Astrocyte (in vitro differentiated cells and primary cell): ENCODE results near the gene KRTAP3-1. TPM values are rescaled to one million over a fixed set of nuclear protein-coding genes. Genes with fewer than 3 reads are reported as not detected.
"Not testable (repeated sequence)": the region's sequence is repeated elsewhere in the genome, so short reads cannot be mapped to it uniquely, and the experiment has no call there.

Source experiments
- DNase-seq: peaks from one replicate; pipeline ENCODE4 v3.0.0-alpha.2; 2010; ENCODE audit warnings: low read depth
- FAIRE-seq: peaks from 2 replicates; lab custom pipeline; 2011; peaks lifted over from hg19 to GRCh38; lab: Jason Lieb, UNC
- H2AFZ ChIP-seq: 2 replicates; pipeline ENCODE4 v1.6.0; 2012; ENCODE audit warnings: low read depth, low read length, inconsistent platforms
- H3K27ac ChIP-seq: 2 replicates; pipeline ENCODE4 v1.5.1; 2011; ENCODE audit warnings: low read depth, low read length, inconsistent platforms
- H3K27me3 ChIP-seq: 2 replicates; pipeline ENCODE4 v1.6.0; 2011; ENCODE audit warnings: low read length, inconsistent platforms; ENCODE audit not compliant: insufficient read depth
- H3K36me3 ChIP-seq: 2 replicates; pipeline ENCODE4 v1.5.1; 2011; ENCODE audit warnings: low read length, inconsistent platforms; ENCODE audit not compliant: insufficient read depth
- H3K4me1 ChIP-seq: 2 replicates; pipeline ENCODE4 v1.5.1; 2011; ENCODE audit warnings: low read length, inconsistent platforms; ENCODE audit not compliant: insufficient read depth
- H3K4me2 ChIP-seq: 2 replicates; pipeline ENCODE4 v1.6.0; 2012; ENCODE audit warnings: low read length, inconsistent platforms
- H3K4me3 ChIP-seq: 2 replicates; pipeline ENCODE4 v1.5.1; 2011; ENCODE audit warnings: low read depth, mild to moderate bottlenecking, low read length, inconsistent platforms; ENCODE audit not compliant: insufficient read depth
- H3K79me2 ChIP-seq: 2 replicates; pipeline ENCODE4 v1.6.0; 2012; ENCODE audit warnings: mild to moderate bottlenecking, low read length, inconsistent platforms; ENCODE audit not compliant: insufficient read depth
- H3K9ac ChIP-seq: 2 replicates; pipeline ENCODE4 v1.6.0; 2012; ENCODE audit warnings: mild to moderate bottlenecking, low read length, inconsistent platforms
- H3K9me3 ChIP-seq: 2 replicates; pipeline ENCODE4 v1.5.1; 2012; ENCODE audit warnings: low read depth, mild to moderate bottlenecking, low read length, inconsistent platforms; ENCODE audit not compliant: insufficient read depth
- H4K20me1 ChIP-seq: 2 replicates; pipeline ENCODE4 v1.6.0; 2012; ENCODE audit warnings: low read length, inconsistent platforms; ENCODE audit not compliant: insufficient read depth
- H3K27ac Mint-ChIP-seq: one replicate; pipeline ENCODE4 v1.8.0; 2021; ENCODE audit warnings: mild to moderate bottlenecking, mixed read lengths; ENCODE audit not compliant: unreplicated experiment
- H3K27me3 Mint-ChIP-seq: one replicate; pipeline ENCODE4 v1.8.0; 2021; ENCODE audit warnings: low read depth, mixed read lengths; ENCODE audit not compliant: unreplicated experiment
- H3K36me3 Mint-ChIP-seq: one replicate; pipeline ENCODE4 v1.8.0; 2021; ENCODE audit warnings: low read depth, mixed read lengths; ENCODE audit not compliant: unreplicated experiment
- H3K4me1 Mint-ChIP-seq: one replicate; pipeline ENCODE4 v1.8.0; 2021; ENCODE audit warnings: low read depth, mixed read lengths; ENCODE audit not compliant: unreplicated experiment
- H3K4me3 Mint-ChIP-seq: one replicate; pipeline ENCODE4 v1.8.0; 2021; ENCODE audit warnings: mild to moderate bottlenecking, moderate library complexity, mixed read lengths; ENCODE audit not compliant: unreplicated experiment
- H3K9me3 Mint-ChIP-seq: one replicate; pipeline ENCODE4 v1.8.0; 2021; ENCODE audit warnings: mild to moderate bottlenecking, mixed read lengths; ENCODE audit not compliant: unreplicated experiment
- CTCF ChIP-seq: IDR thresholded peaks from 2 replicates; pipeline ENCODE4 v1.5.1; 2011; ENCODE audit warnings: low read depth, mild to moderate bottlenecking, inconsistent platforms, low read length, moderate library complexity; ENCODE audit not compliant: insufficient read depth
- EZH2 ChIP-seq: IDR thresholded peaks from 2 replicates; pipeline ENCODE4 v1.6.1; 2012; ENCODE audit warnings: mild to moderate bottlenecking, low read length, inconsistent platforms; ENCODE audit not compliant: insufficient read depth
- total RNA-seq: library from RNA; stranded (reverse); gene quantifications from 2 replicates; pipeline ENCODE4 v1.2.1, GENCODE V29; 2021

KRTAP3-1 gene
- total RNA-seq, 1 donor from 2014 or later = not detected

GRCh38 chr17:41002814-41003213, 6.1 kb downstream of the KRTAP3-1 start:
- Mint-ChIP-seq H3K27me3 (peaks cover 2% of the 10 kb centered on the region), H3K4me1 (no peaks in the 10 kb centered on the region), H3K27ac (no peak overlapping the region), H3K4me3 (no peak overlapping the region), H3K36me3 (no peaks in the 10 kb centered on the region), H3K9me3 (no peaks in the 10 kb centered on the region)
- FAIRE-seq = peak; percentile 59
- no peak for TF ChIP-seq CTCF
- TF ChIP-seq EZH2 = no peak
- no peaks in the 10 kb centered on the region for H4K20me1 ChIP-seq
- no peaks in the 10 kb centered on the region for H3K9me3 ChIP-seq
- H3K79me2 ChIP-seq = no peaks in the 10 kb centered on the region
- DNase-seq = no peak
- no peaks in the 10 kb centered on the region for H3K27me3 ChIP-seq
- H3K36me3 ChIP-seq = no peaks in the 10 kb centered on the region
- H3K9ac ChIP-seq = no peak overlapping the region
- no peak overlapping the region for H3K4me3 ChIP-seq
- H3K4me1 ChIP-seq = no peaks in the 10 kb centered on the region
- H3K4me2 ChIP-seq = no peak overlapping the region
- H3K27ac ChIP-seq = no peak overlapping the region
- H2AFZ ChIP-seq = no peak overlapping the region

GRCh38 chr17:41001795-41002194, 7.1 kb downstream of the KRTAP3-1 start:
- Mint-ChIP-seq H3K4me3 (no peak overlapping the region), H3K9me3 (no peaks in the 10 kb centered on the region), H3K4me1 (peaks cover 6% of the 10 kb centered on the region), H3K27me3 (peaks cover 2% of the 10 kb centered on the region), H3K36me3 (no peaks in the 10 kb centered on the region), H3K27ac (no peak overlapping the region)
- Histone ChIP-seq H3K27me3 (no peaks in the 10 kb centered on the region), H3K4me2 (no peak overlapping the region), H3K9ac (no peak overlapping the region), H3K79me2 (no peaks in the 10 kb centered on the region), H3K4me3 (no peak overlapping the region), H4K20me1 (no peaks in the 10 kb centered on the region), H3K27ac (no peak overlapping the region), H3K4me1 (no peaks in the 10 kb centered on the region), H3K9me3 (no peaks in the 10 kb centered on the region), H3K36me3 (no peaks in the 10 kb centered on the region), H2AFZ (no peak overlapping the region)
- FAIRE-seq (no peak), DNase-seq (no peak)
- no peak for TF ChIP-seq EZH2
- no peak for TF ChIP-seq CTCF

GRCh38 chr17:40999563-40999962, 9.4 kb downstream of the KRTAP3-1 start, which contains the start of gene KRTAP3-2:
Gene KRTAP3-2 (minus strand): TSS chr17:40999906. CDS start chr17:40999853, 53 bp downstream.
- not testable (repeated sequence) for H3K9me3 ChIP-seq, FAIRE-seq, H3K4me1 ChIP-seq

More at GRCh38 chr17:40999563-40999962, 9.4 kb downstream of the KRTAP3-1 start, which contains the start of gene KRTAP3-2:
- not testable (repeated sequence) for H3K4me2 ChIP-seq, H3K4me3 ChIP-seq, H3K4me1 Mint-ChIP-seq, H3K36me3 Mint-ChIP-seq, H3K9me3 Mint-ChIP-seq, DNase-seq, H3K36me3 ChIP-seq, H3K4me3 Mint-ChIP-seq, H3K27me3 ChIP-seq, H2AFZ ChIP-seq, H3K27ac Mint-ChIP-seq, H3K9ac ChIP-seq, H3K79me2 ChIP-seq, H4K20me1 ChIP-seq, H3K27ac ChIP-seq, H3K27me3 Mint-ChIP-seq
